Activated naive CD8-positive, alpha-beta T cell treated with anti-CD3 and anti-CD28 coated beads, Interleukin-2, amount 50 U/mL, for 24 hours (primary cell): ENCODE results near the gene YWHAB.
"Not testable (repeated sequence)": the region's sequence is repeated elsewhere in the genome, so short reads cannot be mapped to it uniquely, and the experiment has no call there.

Source experiments
- ATAC-seq: fragments of 150-1000 bp; cut with Tn5 transposase; one replicate; pipeline ENCODE4 v1.10.0; 2021
- DNase-seq: peaks from one replicate; pipeline ENCODE4 v3.0.0; 2021
- H3K27ac Mint-ChIP-seq: one replicate; pipeline ENCODE4 v1.8.0; 2021; ENCODE audit warnings: mild to moderate bottlenecking, mixed read lengths
- H3K27me3 Mint-ChIP-seq: one replicate; pipeline ENCODE4 v1.8.0; 2021; ENCODE audit warnings: mixed read lengths
- H3K36me3 Mint-ChIP-seq: one replicate; pipeline ENCODE4 v1.8.0; 2021; ENCODE audit warnings: low read depth, mixed read lengths
- H3K4me1 Mint-ChIP-seq: one replicate; pipeline ENCODE4 v1.8.0; 2021; ENCODE audit warnings: mixed read lengths
- H3K4me3 Mint-ChIP-seq: one replicate; pipeline ENCODE4 v1.8.0; 2021; ENCODE audit warnings: mild to moderate bottlenecking, moderate library complexity, mixed read lengths
- H3K9me3 Mint-ChIP-seq: one replicate; pipeline ENCODE4 v1.8.0; 2021; ENCODE audit warnings: mixed read lengths

Gene YWHAB

GRCh38 chr20:44856856-44857448 lies 28.6 kb upstream of the YWHAB start:
- Mint-ChIP-seq H3K36me3 (no peaks in the 10 kb centered on the region), H3K4me3 (no peak overlapping the region), H3K27ac (no peak overlapping the region), H3K9me3 (no peaks in the 10 kb centered on the region), H3K4me1 (peaks cover 10% of the 10 kb centered on the region), H3K27me3 (no peaks in the 10 kb centered on the region)
- DNase-seq = no peak
- ATAC-seq = no peak

- no peak overlapping the region for H3K4me3 Mint-ChIP-seq
- DNase-seq (no peak), ATAC-seq (no peak)
- no peak overlapping the region for H3K27ac Mint-ChIP-seq
- no peaks in the 10 kb centered on the region for H3K9me3 Mint-ChIP-seq
- peaks cover 14% of the 10 kb centered on the region for H3K4me1 Mint-ChIP-seq
- no peaks in the 10 kb centered on the region for H3K36me3 Mint-ChIP-seq
- no peaks in the 10 kb centered on the region for H3K27me3 Mint-ChIP-seq
Measured at GRCh38 chr20:44858606-44859360, 26.7 kb upstream of the YWHAB start.

- DNase-seq (no peak), ATAC-seq (no peak)
- Mint-ChIP-seq H3K4me1 (peaks cover 14% of the 10 kb centered on the region), H3K27ac (no peak overlapping the region), H3K9me3 (no peaks in the 10 kb centered on the region), H3K36me3 (no peaks in the 10 kb centered on the region), H3K4me3 (no peak overlapping the region), H3K27me3 (no peaks in the 10 kb centered on the region)
Measured at GRCh38 chr20:44861531-44862006, 23.9 kb upstream of the YWHAB start.

GRCh38 chr20:44862286-44862685 lies 23.2 kb upstream of the YWHAB start:
- Mint-ChIP-seq H3K36me3 (no peaks in the 10 kb centered on the region), H3K27ac (no peak overlapping the region), H3K4me1 (peaks cover 20% of the 10 kb centered on the region), H3K9me3 (no peaks in the 10 kb centered on the region), H3K27me3 (no peaks in the 10 kb centered on the region), H3K4me3 (no peak overlapping the region)
- ATAC-seq (no peak), DNase-seq (no peak)

- not testable (repeated sequence) for ATAC-seq, H3K9me3 Mint-ChIP-seq, H3K36me3 Mint-ChIP-seq, H3K27me3 Mint-ChIP-seq, DNase-seq, H3K4me3 Mint-ChIP-seq, H3K27ac Mint-ChIP-seq
- peaks cover 24% of the 10 kb centered on the region for H3K4me1 Mint-ChIP-seq
Measured at GRCh38 chr20:44863365-44864084, 22.0 kb upstream of the YWHAB start.

- not testable (repeated sequence) for DNase-seq, ATAC-seq, H3K9me3 Mint-ChIP-seq, H3K27me3 Mint-ChIP-seq, H3K36me3 Mint-ChIP-seq, H3K27ac Mint-ChIP-seq, H3K4me3 Mint-ChIP-seq
- H3K4me1 Mint-ChIP-seq = peaks cover 21% of the 10 kb centered on the region
Measured at GRCh38 chr20:44864493-44864892, 21.0 kb upstream of the YWHAB start.

GRCh38 chr20:44866703-44867335 lies 18.7 kb upstream of the YWHAB start:
- no peak for DNase-seq
- Mint-ChIP-seq H3K27me3 (peaks cover 3% of the 10 kb centered on the region), H3K36me3 (no peaks in the 10 kb centered on the region), H3K9me3 (no peaks in the 10 kb centered on the region), H3K4me3 (peak overlapping the region; percentile 55), H3K4me1 (peaks cover 16% of the 10 kb centered on the region), H3K27ac (no peak overlapping the region)
- ATAC-seq = no peak

- Mint-ChIP-seq H3K4me3 (no peak overlapping the region), H3K4me1 (peaks cover 11% of the 10 kb centered on the region), H3K27me3 (peaks cover 3% of the 10 kb centered on the region), H3K27ac (no peak overlapping the region), H3K9me3 (no peaks in the 10 kb centered on the region), H3K36me3 (no peaks in the 10 kb centered on the region)
- ATAC-seq (no peak), DNase-seq (no peak)
Measured at GRCh38 chr20:44869471-44869870, 16.0 kb upstream of the YWHAB start.

- H3K4me1 Mint-ChIP-seq = peaks cover 28% of the 10 kb centered on the region
- not testable (repeated sequence) for H3K27me3 Mint-ChIP-seq, H3K4me3 Mint-ChIP-seq, ATAC-seq, H3K9me3 Mint-ChIP-seq, DNase-seq, H3K27ac Mint-ChIP-seq, H3K36me3 Mint-ChIP-seq
Measured at GRCh38 chr20:44882360-44882759, 3.1 kb upstream of the YWHAB start.

GRCh38 chr20:44883214-44883902 lies 2.1 kb upstream of the YWHAB start:
- peaks cover 38% of the 10 kb centered on the region for H3K4me1 Mint-ChIP-seq
- DNase-seq = no peak
- no peaks in the 10 kb centered on the region for H3K27me3 Mint-ChIP-seq
- peak overlapping the region; percentile 61 for H3K27ac Mint-ChIP-seq
- no peak for ATAC-seq
- peaks cover 10% of the 10 kb centered on the region for H3K36me3 Mint-ChIP-seq
- no peak overlapping the region for H3K4me3 Mint-ChIP-seq
- H3K9me3 Mint-ChIP-seq = no peaks in the 10 kb centered on the region

GRCh38 chr20:44884907-44885391 lies 556 bp upstream of the YWHAB start:
- H3K27ac Mint-ChIP-seq = peak overlapping the region; percentile 92
- peaks cover 22% of the 10 kb centered on the region for H3K36me3 Mint-ChIP-seq
- H3K4me1 Mint-ChIP-seq = peaks cover 54% of the 10 kb centered on the region
- peak overlapping the region; percentile 87 for H3K4me3 Mint-ChIP-seq
- no peaks in the 10 kb centered on the region for H3K9me3 Mint-ChIP-seq
- no peaks in the 10 kb centered on the region for H3K27me3 Mint-ChIP-seq
- ATAC-seq (no peak), DNase-seq (peak; percentile 11)

- Mint-ChIP-seq H3K27ac (peak overlapping the region; percentile 93), H3K36me3 (peaks cover 28% of the 10 kb centered on the region), H3K27me3 (no peaks in the 10 kb centered on the region), H3K4me1 (peaks cover 64% of the 10 kb centered on the region), H3K9me3 (no peaks in the 10 kb centered on the region), H3K4me3 (peak overlapping the region; percentile 95)
- DNase-seq = no peak
- ATAC-seq = no peak
Measured at GRCh38 chr20:44886266-44886651, 754 bp downstream of the YWHAB start.

- H3K36me3 Mint-ChIP-seq = peaks cover 33% of the 10 kb centered on the region
- peaks cover 70% of the 10 kb centered on the region for H3K4me1 Mint-ChIP-seq
- H3K27me3 Mint-ChIP-seq = no peaks in the 10 kb centered on the region
- no peak for ATAC-seq
- DNase-seq = no peak
- H3K27ac Mint-ChIP-seq = peak overlapping the region; percentile 93
- no peaks in the 10 kb centered on the region for H3K9me3 Mint-ChIP-seq
- H3K4me3 Mint-ChIP-seq = peak overlapping the region; percentile 95
Measured at GRCh38 chr20:44886828-44887227, 1.3 kb downstream of the YWHAB start.

- Mint-ChIP-seq H3K9me3 (no peaks in the 10 kb centered on the region), H3K36me3 (peaks cover 40% of the 10 kb centered on the region), H3K4me1 (peaks cover 76% of the 10 kb centered on the region), H3K27ac (peak overlapping the region; percentile 93), H3K27me3 (no peaks in the 10 kb centered on the region), H3K4me3 (peak overlapping the region; percentile 95)
- ATAC-seq (no peak), DNase-seq (no peak)
Measured at GRCh38 chr20:44887466-44887865, 2.0 kb downstream of the YWHAB start.
